ENCODE data around the gene MICAL3.
"Not testable (repeated sequence)": the region's sequence is repeated elsewhere in the genome, so short reads cannot be mapped to it uniquely, and the experiment has no call there.

The MICAL3 gene

DNA sequence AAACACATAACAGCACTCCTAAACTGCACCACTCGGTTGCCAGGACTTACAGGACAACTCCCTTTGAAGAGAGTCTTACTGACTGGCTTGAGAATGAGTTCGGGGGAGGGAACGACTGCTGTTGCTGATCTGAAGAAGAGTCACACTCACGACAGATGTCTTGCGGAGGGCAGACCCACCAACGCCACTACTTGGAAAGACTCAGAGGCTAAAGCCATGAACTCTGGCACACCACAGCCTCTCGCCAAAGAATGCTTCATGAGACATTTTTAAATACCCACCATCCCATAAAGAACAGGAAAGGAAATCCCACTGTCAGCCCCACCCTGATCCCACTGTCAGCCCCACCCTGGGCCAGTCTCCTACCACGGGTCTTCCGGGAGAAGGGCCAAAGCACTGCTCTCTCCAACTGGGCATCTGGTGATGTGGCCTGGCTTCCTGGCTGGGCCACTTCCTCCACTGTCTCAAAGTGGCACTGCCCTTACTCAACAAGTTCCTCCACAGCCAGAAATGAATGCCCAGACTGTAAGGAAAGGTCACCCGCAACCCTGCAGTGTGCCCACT, 73.6 kb downstream of the MICAL3 start:
- no peak for DNase-seq

- DNase-seq: no peak
Measured at GRCh38 chr22:17949642-17950473, 74.5 kb downstream of the MICAL3 start.

DNA sequence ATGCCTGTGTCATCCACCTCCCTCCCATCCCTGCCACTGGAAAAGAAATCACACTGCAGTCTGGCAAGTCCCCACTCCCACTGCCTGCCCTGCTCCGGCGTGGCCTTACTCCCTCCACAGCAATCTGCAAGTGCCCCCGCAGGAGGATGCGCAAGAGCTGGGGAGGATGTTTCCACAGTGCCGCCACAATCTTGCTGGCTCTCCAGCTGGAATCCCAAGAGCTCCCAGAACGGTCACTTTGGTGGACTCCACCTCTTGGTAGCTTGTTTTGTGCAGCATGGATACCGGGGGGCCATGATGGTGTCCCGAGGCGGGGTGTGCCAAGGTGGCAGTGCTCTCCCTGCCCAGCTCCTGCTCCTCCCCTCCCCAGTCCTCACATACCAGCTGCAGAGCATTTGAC, 76.3 kb downstream of the MICAL3 start:
- no peak for DNase-seq

- no peak for DNase-seq
Measured at GRCh38 chr22:17946662-17947367, 77.5 kb downstream of the MICAL3 start.

GRCh38 chr22:17945888-17946648, 78.3 kb downstream of the MICAL3 start:
- DNase-seq: no peak

DNA sequence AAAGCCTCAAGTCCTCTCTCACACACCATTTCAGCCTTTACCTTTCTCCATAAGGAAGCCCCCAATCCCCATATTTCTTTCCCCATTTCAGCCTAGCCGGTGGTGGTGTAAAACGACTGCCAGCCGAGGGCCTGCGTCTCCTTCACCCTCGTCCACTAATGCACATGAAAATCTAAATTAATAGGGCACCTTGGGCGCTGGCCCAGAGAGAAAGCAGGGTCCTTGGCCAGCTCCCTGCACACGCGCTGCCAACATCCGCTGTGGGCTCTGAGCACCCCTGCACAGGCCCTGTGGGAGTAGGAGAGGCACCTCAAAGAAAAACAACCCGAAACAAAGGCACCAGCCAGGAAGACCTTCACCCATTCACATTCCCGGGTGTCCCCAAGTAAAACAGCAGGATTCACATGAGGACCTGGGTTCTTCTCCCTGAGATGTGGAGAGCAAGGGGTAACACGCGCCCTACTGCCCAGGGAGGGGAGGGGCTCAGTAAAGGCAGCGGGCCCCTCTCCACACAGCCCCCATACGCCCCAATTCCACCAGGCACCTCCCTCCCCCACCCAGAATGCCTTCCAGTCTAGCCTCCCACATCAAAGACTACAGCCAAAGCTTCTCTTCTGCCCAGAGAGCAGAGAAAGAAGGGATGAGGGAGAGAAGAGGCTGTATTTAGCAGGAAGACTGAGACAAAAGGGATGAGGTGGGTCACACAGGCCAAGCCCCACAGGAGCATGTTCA, 79.0 kb downstream of the MICAL3 start:
- no peak for DNase-seq

GRCh38 chr22:17944256-17944655, 80.1 kb downstream of the MICAL3 start:
- no peak for DNase-seq

DNA sequence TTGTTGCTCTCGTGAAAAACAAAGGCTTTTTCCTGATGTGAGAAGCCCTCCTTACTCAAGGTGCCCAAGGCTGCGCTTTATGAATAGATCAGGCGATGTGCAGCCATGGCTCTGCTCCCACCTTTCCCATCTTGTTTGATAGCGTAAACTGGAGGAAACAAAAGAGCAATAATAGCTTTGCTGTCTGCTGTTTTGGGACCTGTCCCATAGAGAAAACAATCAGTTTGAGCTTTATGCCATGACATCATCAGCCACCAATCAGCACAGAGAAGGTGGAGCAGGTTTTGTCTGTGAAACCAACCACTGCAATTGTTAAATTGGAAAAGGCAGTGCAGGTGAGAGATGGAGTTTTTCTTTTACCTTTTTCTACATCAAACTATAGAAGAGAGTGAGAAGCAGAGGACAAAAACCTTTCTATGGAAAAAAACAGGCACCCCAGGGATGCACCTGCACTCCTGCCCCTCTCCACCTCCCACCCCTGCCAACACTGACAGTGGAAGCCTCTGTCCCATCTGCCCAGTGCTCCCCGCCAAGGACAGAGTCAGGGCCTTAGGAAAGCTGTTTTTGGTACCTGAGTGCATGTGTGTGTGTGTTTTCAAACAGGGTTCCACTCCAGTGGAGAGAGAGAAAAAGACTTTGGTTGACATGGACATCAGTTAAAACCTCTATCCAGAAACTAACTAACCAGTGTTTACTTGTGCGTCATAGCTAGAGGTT, 80.7 kb downstream of the MICAL3 start:
- DNase-seq: no peak

GRCh38 chr22:17942721-17943120, 81.6 kb downstream of the MICAL3 start:
- no peak for DNase-seq

DNA sequence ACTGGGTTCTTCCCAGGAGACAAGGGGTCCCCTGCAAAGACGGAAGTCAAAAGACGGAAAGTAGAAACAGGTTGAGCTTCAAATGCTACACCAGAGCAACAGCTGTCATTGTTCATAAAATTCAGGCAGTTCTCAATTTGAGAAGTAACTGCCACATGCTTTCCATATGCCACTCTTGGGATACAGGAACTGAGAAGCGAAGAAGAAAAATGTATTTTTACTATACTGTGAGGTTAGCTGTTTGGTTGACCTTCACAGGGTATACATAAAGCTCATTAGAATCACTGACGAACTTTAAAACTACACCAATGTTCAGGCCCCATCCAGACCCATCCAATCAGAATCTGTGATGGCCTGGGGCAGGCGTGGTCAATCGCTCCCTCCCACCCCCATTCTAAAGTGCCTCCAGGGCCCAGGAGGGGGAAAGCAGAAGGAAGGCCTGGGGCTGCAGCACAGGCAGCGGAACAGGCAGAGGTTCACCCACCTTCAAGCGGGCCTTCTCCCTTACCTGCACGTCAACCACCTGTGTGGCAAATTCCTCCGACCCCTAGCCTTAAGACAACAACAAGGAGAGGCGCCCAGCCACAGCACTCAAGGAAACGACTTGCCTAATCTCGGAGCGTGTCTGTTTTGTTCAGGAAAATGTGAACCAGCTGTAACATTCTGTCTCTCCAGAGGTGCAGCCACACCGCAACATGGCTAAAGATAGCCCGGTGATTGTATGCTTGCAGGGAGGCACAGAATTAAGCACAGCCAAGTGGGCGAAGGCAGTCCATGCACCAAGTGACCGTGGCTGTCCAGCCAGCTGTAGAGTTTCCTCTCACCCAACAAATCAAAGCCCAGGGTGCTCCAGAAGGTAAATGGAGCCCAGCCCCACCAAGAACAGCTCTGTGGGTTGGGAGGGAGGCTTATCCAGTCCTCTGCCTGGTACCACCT, 82.6 kb downstream of the MICAL3 start:
- no peak for DNase-seq

GRCh38 chr22:17939579-17939978, 84.8 kb downstream of the MICAL3 start:
- DNase-seq: no peak

- DNase-seq: no peak
Measured at GRCh38 chr22:17939011-17939410, 85.3 kb downstream of the MICAL3 start.

DNA sequence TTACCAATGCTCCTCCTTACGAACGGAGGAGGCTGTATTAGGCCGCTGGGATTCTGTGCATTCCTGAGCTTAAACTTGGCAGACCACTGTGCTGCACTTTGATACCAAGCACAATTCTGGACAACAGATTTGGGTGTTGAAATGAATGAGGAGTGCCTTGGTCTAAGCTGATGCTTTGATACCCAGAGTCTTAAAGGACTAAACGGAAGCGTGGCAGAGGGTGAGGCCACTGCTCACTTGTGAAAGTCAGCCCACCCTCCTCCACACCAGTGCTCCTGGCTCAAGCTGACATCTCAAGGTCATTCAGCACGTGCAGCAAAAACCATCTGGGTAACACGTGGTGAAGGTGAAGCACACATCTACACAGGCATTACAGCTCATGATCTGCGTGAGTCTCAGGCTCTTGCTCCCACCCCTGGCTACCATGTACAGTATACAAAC, 85.9 kb downstream of the MICAL3 start:
- DNase-seq: no peak

DNA sequence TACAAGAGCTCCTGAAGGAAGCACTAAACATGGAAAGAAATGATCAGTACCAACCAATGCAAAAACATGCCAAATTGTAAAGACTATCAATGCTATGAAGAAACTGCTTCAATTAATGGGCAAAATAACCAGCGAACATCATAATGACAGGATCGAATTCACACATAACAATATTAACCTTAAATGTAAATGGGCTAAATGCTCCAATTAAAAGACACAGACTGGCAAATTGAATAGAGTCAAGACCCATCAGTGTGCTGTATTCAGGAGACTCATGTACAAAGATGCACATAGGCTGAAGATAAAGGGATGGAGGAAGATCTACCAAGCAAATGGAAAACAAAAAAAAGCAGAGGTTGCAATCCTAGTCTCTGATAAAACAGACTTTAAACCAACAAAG, 91.9 kb downstream of the MICAL3 start:
- not testable (repeated sequence) for DNase-seq

DNA sequence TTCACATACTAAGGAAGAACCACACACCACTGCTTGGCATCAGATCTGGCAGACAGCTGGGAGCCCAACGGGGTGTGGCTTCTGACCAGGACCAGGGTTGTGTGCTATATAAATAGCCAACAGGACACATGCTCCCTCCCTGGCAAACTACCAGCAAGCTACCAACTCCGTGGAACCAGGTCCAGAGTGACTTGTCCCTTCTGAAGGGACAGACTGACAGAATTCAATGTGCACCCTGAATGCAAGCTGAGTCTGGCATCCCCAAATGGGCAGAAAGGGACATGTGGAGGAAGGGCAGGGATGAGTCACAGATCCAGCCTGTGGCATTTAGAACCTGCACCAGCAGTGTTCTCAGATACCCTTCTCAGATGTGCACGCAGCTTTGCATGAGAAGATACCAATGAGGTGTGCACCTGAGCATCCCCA, 92.9 kb downstream of the MICAL3 start:
- DNase-seq: no peak

DNA sequence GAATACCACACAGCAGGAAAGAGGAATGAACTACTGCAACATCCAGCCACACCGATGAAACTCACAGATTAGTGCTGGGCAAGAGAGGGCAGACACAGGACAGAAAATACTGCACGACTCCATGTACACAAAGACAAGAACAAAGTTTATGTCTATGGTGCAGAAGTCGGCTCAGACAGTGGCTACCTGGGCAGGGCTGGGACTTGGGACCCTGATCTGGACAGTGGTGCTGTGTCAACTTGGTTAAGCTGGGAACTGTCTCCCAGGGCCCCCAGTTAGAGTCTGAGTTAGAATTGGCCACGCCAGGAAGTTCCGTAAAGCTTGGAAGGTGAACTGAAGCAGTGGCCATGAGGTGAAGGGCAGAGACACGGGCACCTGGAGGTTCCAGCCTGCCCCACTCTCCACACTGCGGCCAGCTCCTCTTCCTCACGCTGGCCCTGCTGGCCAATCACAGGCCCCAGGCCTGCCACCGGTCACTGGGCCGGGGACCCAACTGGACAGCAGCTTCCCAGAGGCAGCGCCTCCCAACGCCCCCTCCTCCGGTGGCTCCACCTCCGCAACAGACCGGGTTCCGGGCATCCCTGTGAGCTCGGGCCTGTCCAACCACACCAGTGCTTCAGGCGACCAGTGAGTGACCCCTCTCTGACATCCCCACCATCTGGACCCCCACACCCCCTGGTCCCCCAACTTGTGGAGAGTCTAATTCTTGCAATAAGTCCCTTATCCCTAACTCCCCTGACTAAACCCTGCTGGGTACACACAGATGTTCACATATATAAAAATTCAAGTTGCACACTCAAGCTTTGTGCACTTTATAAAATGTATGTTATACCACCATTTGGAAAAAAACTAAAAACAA, 93.7 kb downstream of the MICAL3 start:
- DNase-seq: no peak

DNA sequence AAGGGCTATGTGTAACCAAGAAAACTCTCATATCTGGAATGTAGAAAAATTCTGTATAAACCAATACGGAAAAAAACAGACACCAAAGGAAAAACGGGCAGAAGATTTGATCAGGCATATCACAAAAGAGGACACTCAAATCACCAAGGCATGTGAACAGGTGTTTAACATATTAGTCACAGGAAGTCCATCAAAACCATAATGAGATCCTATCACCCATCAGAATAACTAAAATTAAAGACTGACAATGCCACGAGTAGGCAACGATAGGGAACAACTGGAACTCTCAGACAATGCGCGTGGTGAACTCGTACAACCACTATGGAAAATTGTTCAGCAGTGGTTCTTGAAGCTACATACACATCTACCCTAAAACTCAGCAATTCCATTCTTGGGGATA, 94.5 kb downstream of the MICAL3 start:
- DNase-seq: no peak

DNA sequence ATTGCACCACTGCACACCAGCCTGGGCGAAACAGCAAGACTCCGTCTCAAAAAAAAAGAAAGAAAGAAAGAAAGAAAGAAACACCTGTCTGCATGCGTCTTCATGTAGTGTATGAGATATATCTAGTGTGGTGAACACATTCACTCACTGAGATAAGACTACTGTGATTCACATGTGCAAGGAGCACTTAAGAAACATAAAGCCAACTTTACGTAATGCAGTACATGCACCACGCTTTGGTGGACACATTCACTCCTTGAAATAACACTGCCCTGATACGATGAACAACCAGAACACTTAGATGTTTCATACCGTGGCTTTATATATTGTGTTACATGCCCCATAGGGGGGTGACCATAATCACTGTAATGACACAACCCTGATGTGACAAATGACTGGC, 96.0 kb downstream of the MICAL3 start:
- DNase-seq: no peak

GRCh38 chr22:17927062-17927461, 97.3 kb downstream of the MICAL3 start:
- DNase-seq: no peak

GRCh38 chr22:17926516-17926915, 97.8 kb downstream of the MICAL3 start:
- no peak for DNase-seq

Data from SW 1271 (cell line).